ENCODE results near the gene PACS1.

The PACS1 gene

GRCh38 chr11:66143264-66143566 is 73.1 kb downstream of the PACS1 start:
- DNase-seq: no peak

- no peak for DNase-seq
Observed at GRCh38 chr11:66143996-66144678, 74.1 kb downstream of the PACS1 start.

- DNase-seq: no peak
Observed at GRCh38 chr11:66146074-66146473, 76.0 kb downstream of the PACS1 start.

GRCh38 chr11:66146940-66147339 is 76.9 kb downstream of the PACS1 start:
- DNase-seq: no peak

GRCh38 chr11:66150140-66150539 is 80.1 kb downstream of the PACS1 start:
- DNase-seq: no peak

GRCh38 chr11:66150725-66151124 is 80.7 kb downstream of the PACS1 start:
- DNase-seq: no peak

- DNase-seq: no peak
Observed at GRCh38 chr11:66151273-66151672, 81.2 kb downstream of the PACS1 start.

- DNase-seq: no peak
Observed at GRCh38 chr11:66154109-66154508, 84.0 kb downstream of the PACS1 start.

- DNase-seq: no peak
Observed at GRCh38 chr11:66155387-66156073, 85.5 kb downstream of the PACS1 start.

- no peak for DNase-seq
Observed at GRCh38 chr11:66157182-66157864, 87.3 kb downstream of the PACS1 start.

GRCh38 chr11:66158156-66158555 is 88.1 kb downstream of the PACS1 start:
- DNase-seq: no peak

- DNase-seq: no peak
Observed at GRCh38 chr11:66159324-66159984, 89.4 kb downstream of the PACS1 start.

GRCh38 chr11:66160709-66161108 is 90.6 kb downstream of the PACS1 start:
- no peak for DNase-seq

- DNase-seq: no peak
Observed at GRCh38 chr11:66168289-66168688, 98.2 kb downstream of the PACS1 start.

GRCh38 chr11:66172146-66172545 is 102.1 kb downstream of the PACS1 start:
- DNase-seq: peak; percentile 31 to 63 (median 61)

GRCh38 chr11:66176650-66177049 is 106.6 kb downstream of the PACS1 start:
- no peak for DNase-seq

GRCh38 chr11:66178183-66178582 is 108.1 kb downstream of the PACS1 start:
- no peak for DNase-seq

- DNase-seq: no peak
Observed at GRCh38 chr11:66178871-66179270, 108.8 kb downstream of the PACS1 start.

GRCh38 chr11:66181632-66182315 is 111.7 kb downstream of the PACS1 start:
- DNase-seq: no peak

- DNase-seq: no peak
Observed at GRCh38 chr11:66183494-66184048, 113.5 kb downstream of the PACS1 start.

GRCh38 chr11:66184728-66185127 is 114.7 kb downstream of the PACS1 start:
- no peak for DNase-seq

- no peak for DNase-seq
Observed at GRCh38 chr11:66186470-66186869, 116.4 kb downstream of the PACS1 start.

- DNase-seq: no peak
Observed at GRCh38 chr11:66187453-66187852, 117.4 kb downstream of the PACS1 start.
